HCT116 (cell line): Measurements from ENCODE around the gene SNAP47. TPM values are rescaled to one million over a fixed set of nuclear protein-coding genes. Genes with fewer than 3 reads are reported as not detected.
A peak's percentile ranks its signal among the peaks of the same experiment; 100 is the strongest.

Experiments used
- ATAC-seq: fragments of 200-7000 bp; cut with Tn5 transposase; 2 replicates; pipeline ENCODE4 v1.9.1; 2020; ENCODE audit warnings: mild to moderate bottlenecking, moderate library complexity
- BruUV-seq: library from RNA; stranded (reverse); fragments of 400-500 nt; replicated peaks from 2 replicates; lab custom pipeline; 2021; lab: Mats Ljungman, UMichigan
- CTCF ChIA-PET: fragments of 300-600 bp; sonication (Branson Sonifier 250); formaldehyde crosslinking; loops from one replicate; lab custom pipeline; 2021; ENCODE audit warnings: antibody characterized with exemption; lab: Charles Lee
- POLR2A ChIA-PET: fragments of 300-600, 350-600 bp; sonication (Branson Sonifier 250); formaldehyde crosslinking; loops from one replicate; lab custom pipeline; 2021; ENCODE audit warnings: antibody characterized with exemption; lab: Charles Lee
- RAD21 ChIA-PET, 2 experiments: fragments of 300-600 bp; sonication (Branson Sonifier 250); formaldehyde crosslinking; loops; one replicate each; lab custom pipeline; 2023; ENCODE audit warnings: low total read pairs in 2 of 2; ENCODE audit not compliant: uncharacterized antibody in 2 of 2, unreplicated experiment in 2 of 2, low non-redundant PET in 1 of 2; lab: Charles Lee
- DNase-seq: peaks from one replicate; pipeline ENCODE4 v3.0.0-alpha.2; 2010; ENCODE audit warnings: low read depth, low spot score
- H2AFZ ChIP-seq: fragments of 200-600 bp; shearing (Covaris generic), sonication (generic); 2 replicates; pipeline ENCODE4 v1.6.1; 2017; ENCODE audit warnings: low read depth, mixed run types, mixed read lengths, antibody characterized with exemption, low read length; ENCODE audit not compliant: poor library complexity, severe bottlenecking
- H3K27ac ChIP-seq: 2 replicates; pipeline ENCODE4 v1.5.1; 2012; ENCODE audit warnings: low read depth, low read length
- H3K27me3 ChIP-seq: fragments of 200-600 bp; sonication (generic); 2 replicates; pipeline ENCODE4 v1.6.1; 2016; ENCODE audit warnings: mixed run types, low read length, mixed read lengths; ENCODE audit not compliant: insufficient read depth
- H3K36me3 ChIP-seq, 2 experiments: fragments of 200-500 bp in 1 of 2; fragments of 200-600 bp in 1 of 2; sonication (Bioruptor generic) in 1 of 2; sonication (generic) in 1 of 2; 2 replicates each; pipeline versions ENCODE4 v1.5.1 to v1.6.1; 2014 to 2016; ENCODE audit warnings: low read length in 2 of 2, inconsistent platforms in 1 of 2, mixed read lengths in 1 of 2, mixed run types in 1 of 2; ENCODE audit not compliant: insufficient read depth in 2 of 2, control insufficient read depth in 1 of 2
- H3K4me1 ChIP-seq, 2 experiments: fragments of 200-600 bp in 1 of 2; sonication (generic) in 1 of 2; 2 replicates each; pipeline versions ENCODE4 v1.5.1 to v1.6.1; 2012 to 2017; ENCODE audit warnings: low read length in 2 of 2, inconsistent platforms in 1 of 2, mild to moderate bottlenecking in 1 of 2, mixed read lengths in 1 of 2, mixed run types in 1 of 2, moderate library complexity in 1 of 2; ENCODE audit not compliant: insufficient read depth in 2 of 2, control insufficient read depth in 1 of 2
- H3K4me2 ChIP-seq: fragments of 200-600 bp; sonication (generic); 2 replicates; pipeline ENCODE4 v1.6.1; 2017; ENCODE audit warnings: mixed run types, low read length, mixed read lengths
- H3K4me3 ChIP-seq, 2 experiments: fragments of 200-600 bp in 1 of 2; sonication (generic) in 1 of 2; replicated peaks in 1 of 2; 2 replicates each; pipeline ENCODE4 v1.5.1; 2011 to 2016; ENCODE audit warnings: low read length in 2 of 2, control low read depth in 1 of 2, low read depth in 1 of 2, mild to moderate bottlenecking in 1 of 2, mixed read lengths in 1 of 2, mixed run types in 1 of 2
- H3K79me2 ChIP-seq: fragments of 200-600 bp; sonication (generic); 2 replicates; pipeline ENCODE4 v1.6.1; 2017; ENCODE audit warnings: mild to moderate bottlenecking, mixed run types, low read length, moderate library complexity, mixed read lengths; ENCODE audit not compliant: insufficient read depth
- H3K9ac ChIP-seq: fragments of 200-600 bp; sonication (generic); 2 replicates; pipeline ENCODE4 v1.6.1; 2016; ENCODE audit warnings: low read length, mixed read lengths
- H3K9me2 ChIP-seq: fragments of 200-600 bp; sonication (generic), shearing (Covaris generic); 2 replicates; pipeline ENCODE4 v1.6.1; 2017; ENCODE audit warnings: mixed run types, mild to moderate bottlenecking, moderate library complexity; ENCODE audit not compliant: insufficient read depth
- H3K9me3 ChIP-seq, 2 experiments: fragments of 200-500 bp in 1 of 2; fragments of 200-600 bp in 1 of 2; sonication (Bioruptor generic) in 1 of 2; sonication (generic) in 1 of 2; 2 replicates each; pipeline ENCODE4 v1.6.1; 2014 to 2017; ENCODE audit warnings: low read length in 2 of 2, mixed read lengths in 2 of 2, inconsistent platforms in 1 of 2, low read depth in 1 of 2, mild to moderate bottlenecking in 1 of 2, mixed run types in 1 of 2, moderate library complexity in 1 of 2; ENCODE audit not compliant: control insufficient read depth in 1 of 2, insufficient read depth in 1 of 2
- H4K20me1 ChIP-seq: fragments of 200-600 bp; sonication (generic), shearing (Covaris generic); 2 replicates; pipeline ENCODE4 v1.6.1; 2017; ENCODE audit warnings: mixed run types, mild to moderate bottlenecking, moderate library complexity; ENCODE audit not compliant: insufficient read depth
- CTCF ChIP-seq, 3 experiments: fragments of 200-600 bp in 1 of 3; sonication (generic) in 1 of 3; IDR thresholded peaks in 2 of 3; conservative IDR thresholded peaks in 1 of 3; 2 replicates each; pipeline ENCODE4 v1.5.1; 2012 to 2017; ENCODE audit warnings: low read depth in 2 of 3, low read length in 2 of 3, antibody characterized with exemption in 1 of 3, borderline replicate concordance in 1 of 3, control low read depth in 1 of 3, mild to moderate bottlenecking in 1 of 3, mixed read lengths in 1 of 3, mixed run types in 1 of 3, moderate library complexity in 1 of 3; ENCODE audit not compliant: insufficient read depth in 1 of 3
- JUND ChIP-seq: IDR thresholded peaks from 2 replicates; pipeline ENCODE4 v1.6.1; 2012
- POLR2AphosphoS5 ChIP-seq: IDR thresholded peaks from 2 replicates; pipeline ENCODE4 v1.6.1; 2011; ENCODE audit warnings: mild to moderate bottlenecking, low read depth, low read length, moderate library complexity
- RAD21 ChIP-seq: IDR thresholded peaks from 2 replicates; pipeline ENCODE4 v1.6.1; 2012; ENCODE audit warnings: low read depth, mild to moderate bottlenecking
- SIN3A ChIP-seq: IDR thresholded peaks from 2 replicates; pipeline ENCODE4 v1.6.1; 2012; ENCODE audit warnings: low read depth
- SP1 ChIP-seq: IDR thresholded peaks from 2 replicates; pipeline ENCODE4 v1.6.1; 2012; ENCODE audit warnings: low read depth
- intact Hi-C: fragments of 100-400 bp; cut with micrococcal nuclease; formaldehyde crosslinking; loops from 2 replicates; pipeline ENCODE4 v1.10.0; 2022
- total RNA-seq: library from RNA; stranded (reverse); gene quantifications from one replicate; pipeline ENCODE4 v1.2.1, GENCODE V29; 2021; ENCODE audit not compliant: unreplicated experiment

SNAP47 gene
- total RNA-seq, 1 experiment from 2014 or later: 37.9 TPM

- TF ChIP-seq JUND: no peak
- no peak for TF ChIP-seq CTCF (IDR thresholded peaks at IDR 0.05 in 2 of 3, conservative IDR thresholded peaks at IDR 0.05 in 1 of 3; ENCODE audit: borderline replicate concordance in 1 of 3, insufficient read depth in 1 of 3, low read depth in 2 of 3, low read length in 2 of 3)
- TF ChIP-seq RAD21: no peak
- no peak for TF ChIP-seq SIN3A
- no peak for TF ChIP-seq SP1
These were observed 6.4 kb upstream of the SNAP47 start (continued) for GRCh38 chr1:227728892-227729143.

GRCh38 chr1:227729144-227729880, 5.9 kb upstream of the SNAP47 start:
- Histone ChIP-seq H3K4me1 (peaks cover 11 to 41% of the 10 kb centered on the region in 2 experiments), H3K36me3 (peaks cover 3 to 16% of the 10 kb centered on the region in 2 experiments; a peak in 3 of 4 replicates), H3K4me2 (peak overlapping the region; percentile 78), H3K4me3 (peak overlapping the region; percentile 47 to 55), H3K27me3 (no peaks in the 10 kb centered on the region), H3K27ac (peak overlapping the region; percentile 37; the same call in 1 of the 2 replicates), H3K9me3 (no peaks in the 10 kb centered on the region), H3K79me2 (peaks cover 20% of the 10 kb centered on the region), H3K9me2 (no peaks in the 10 kb centered on the region), H4K20me1 (no peaks in the 10 kb centered on the region), H2AFZ (no peak overlapping the region), H3K9ac (peak overlapping the region; percentile 53)
- POLR2A ChIA-PET: interaction anchor here (0.6 kb wide), 1 partner anchor 164 kb away, joined by 3 read pairs; no protein-coding TSS in a partner anchor
- RAD21 ChIA-PET: no interaction called here
- intact Hi-C loops: loop anchor here (5.0 kb wide), 2 partner anchors 167 to 247 kb away; partner anchors contain the start of gene ZNF678
- CTCF ChIA-PET: no interaction called here
- TF ChIP-seq SIN3A: no peak
- TF ChIP-seq POLR2AphosphoS5: 0 out of 2 replicates have a peak, but pooled peaks have one; percentile 14
- DNase-seq: no peak
- no TSS peak for BruUV-seq
- ATAC-seq: no peak
